D721Med (cell line): Measurements from ENCODE around the gene IPO8.
"Not testable (repeated sequence)": the region's sequence is repeated elsewhere in the genome, so short reads cannot be mapped to it uniquely, and the experiment has no call there.

Experiments used
- DNase-seq: peaks from one replicate; pipeline ENCODE4 v3.0.0; 2011; ENCODE audit warnings: low spot score; ENCODE audit not compliant: insufficient read length
- FAIRE-seq: peaks from 2 replicates; lab custom pipeline; 2011; peaks lifted over from hg19 to GRCh38; lab: Jason Lieb, UNC
- TF ChIP-seq, protein P1 (sequence below): IDR thresholded peaks from 2 replicates; pipeline ENCODE4 v1.5.1; 2012; ENCODE audit warnings: mild to moderate bottlenecking, control low read depth; ENCODE audit not compliant: insufficient read depth; ENCODE audit errors: missing control alignments

Gene IPO8

DNA sequence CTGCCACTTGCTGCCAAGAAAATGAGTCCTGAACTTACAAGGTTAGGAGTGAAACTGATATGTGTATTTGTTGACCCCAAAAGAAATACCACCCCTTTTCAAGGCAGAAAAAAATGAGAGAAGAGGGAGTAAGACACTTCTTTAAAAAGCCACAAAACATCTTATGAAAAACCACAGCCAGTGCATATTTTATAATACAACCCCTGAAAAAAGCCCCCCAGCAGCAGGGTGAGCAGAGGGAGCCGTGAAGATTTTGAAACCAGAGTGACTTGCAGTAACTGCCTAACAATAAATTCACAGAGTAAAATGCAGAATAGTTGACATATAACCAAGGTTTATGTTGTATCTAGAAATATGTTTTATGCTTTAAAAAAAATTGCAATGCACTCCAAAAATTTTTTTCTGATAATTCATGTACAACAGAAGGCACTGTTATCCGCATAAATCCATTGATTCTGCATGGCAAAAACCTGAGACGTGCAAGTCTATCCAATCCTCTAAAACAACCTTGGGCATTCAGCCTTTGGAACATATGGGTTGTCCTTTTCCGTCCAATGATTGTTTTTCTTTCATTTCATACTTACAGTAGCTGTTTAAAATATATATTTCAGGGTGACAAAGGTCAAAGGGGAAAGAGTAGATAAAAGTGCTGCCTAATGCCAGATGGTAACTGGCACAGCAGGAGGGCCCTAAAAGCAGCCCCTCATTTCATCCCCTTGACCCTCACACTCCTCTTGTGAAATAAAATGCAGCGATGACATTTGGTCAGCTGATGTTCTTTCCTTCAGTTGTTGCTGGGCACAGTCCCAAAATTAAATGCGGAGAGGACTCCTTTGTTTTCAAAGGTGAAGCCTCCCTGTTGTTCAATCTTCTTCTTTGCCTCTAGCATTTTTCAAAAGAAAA lies 65.3 kb downstream of the IPO8 start:
- TF ChIP-seq, protein P1, sequence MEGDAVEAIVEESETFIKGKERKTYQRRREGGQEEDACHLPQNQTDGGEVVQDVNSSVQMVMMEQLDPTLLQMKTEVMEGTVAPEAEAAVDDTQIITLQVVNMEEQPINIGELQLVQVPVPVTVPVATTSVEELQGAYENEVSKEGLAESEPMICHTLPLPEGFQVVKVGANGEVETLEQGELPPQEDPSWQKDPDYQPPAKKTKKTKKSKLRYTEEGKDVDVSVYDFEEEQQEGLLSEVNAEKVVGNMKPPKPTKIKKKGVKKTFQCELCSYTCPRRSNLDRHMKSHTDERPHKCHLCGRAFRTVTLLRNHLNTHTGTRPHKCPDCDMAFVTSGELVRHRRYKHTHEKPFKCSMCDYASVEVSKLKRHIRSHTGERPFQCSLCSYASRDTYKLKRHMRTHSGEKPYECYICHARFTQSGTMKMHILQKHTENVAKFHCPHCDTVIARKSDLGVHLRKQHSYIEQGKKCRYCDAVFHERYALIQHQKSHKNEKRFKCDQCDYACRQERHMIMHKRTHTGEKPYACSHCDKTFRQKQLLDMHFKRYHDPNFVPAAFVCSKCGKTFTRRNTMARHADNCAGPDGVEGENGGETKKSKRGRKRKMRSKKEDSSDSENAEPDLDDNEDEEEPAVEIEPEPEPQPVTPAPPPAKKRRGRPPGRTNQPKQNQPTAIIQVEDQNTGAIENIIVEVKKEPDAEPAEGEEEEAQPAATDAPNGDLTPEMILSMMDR, result no peak
- FAIRE-seq, result no peak
- DNase-seq, result no peak

DNA sequence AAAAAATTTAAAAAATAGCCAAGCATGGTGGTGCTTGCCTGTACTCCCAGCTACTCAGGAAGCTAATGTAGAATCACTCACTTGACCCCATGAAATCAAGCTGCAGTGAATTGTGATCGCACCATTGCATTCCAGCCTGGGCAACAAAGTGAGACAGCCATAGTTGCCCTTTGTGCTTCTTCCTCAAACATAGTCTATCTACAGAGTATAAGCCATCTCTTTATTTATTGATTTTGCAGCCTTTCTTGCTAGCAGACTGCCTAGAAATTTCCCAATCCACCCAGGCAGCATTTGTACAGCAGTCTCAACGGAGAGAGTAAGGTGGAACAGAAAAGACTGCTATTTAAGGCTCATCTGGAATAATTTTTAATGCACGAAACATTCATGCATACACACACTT lies 68.8 kb downstream of the IPO8 start:
- FAIRE-seq, result no peak
- TF ChIP-seq, protein P1, result no peak
- no peak for DNase-seq

DNA sequence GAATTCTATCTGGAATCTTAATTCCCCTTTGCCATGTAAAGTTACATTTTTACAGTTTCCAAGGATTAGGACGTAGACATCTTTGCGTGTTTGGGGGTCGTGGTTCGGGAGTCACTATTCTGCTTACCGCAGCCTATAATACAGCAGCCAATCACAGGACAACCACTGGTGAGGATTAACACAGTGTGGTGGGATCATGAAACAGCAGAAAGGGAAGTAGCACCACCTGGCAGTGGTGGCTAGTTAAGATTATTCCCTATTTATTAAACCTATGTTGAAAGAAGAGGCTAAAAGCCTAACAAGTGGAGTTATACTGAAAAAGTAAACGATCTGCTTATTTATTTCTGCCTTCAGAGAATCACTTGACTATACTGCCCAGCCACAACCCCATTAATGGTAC lies 71.7 kb downstream of the IPO8 start:
- TF ChIP-seq, protein P1, result no peak
- FAIRE-seq (no peak), DNase-seq (no peak)

DNA sequence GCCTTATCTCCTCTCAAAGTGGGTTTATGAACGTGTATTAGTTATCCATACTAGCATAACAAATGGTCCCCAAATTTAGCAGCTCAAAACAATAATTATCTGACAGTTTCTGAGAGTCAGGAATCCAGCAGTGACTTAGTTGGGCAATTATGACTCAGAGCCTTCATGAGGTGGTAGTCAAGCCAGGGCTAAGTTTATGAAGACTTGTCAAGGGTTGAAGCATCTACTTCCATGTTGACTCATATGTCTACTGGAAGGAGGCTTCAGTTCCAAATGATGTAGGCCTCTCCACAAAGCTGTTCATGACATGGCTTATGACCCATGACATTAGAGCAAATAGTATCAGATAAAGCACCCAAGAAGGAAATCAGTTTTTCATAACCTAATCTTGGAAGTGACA lies 73.2 kb downstream of the IPO8 start:
- FAIRE-seq (no peak), DNase-seq (no peak)

DNA sequence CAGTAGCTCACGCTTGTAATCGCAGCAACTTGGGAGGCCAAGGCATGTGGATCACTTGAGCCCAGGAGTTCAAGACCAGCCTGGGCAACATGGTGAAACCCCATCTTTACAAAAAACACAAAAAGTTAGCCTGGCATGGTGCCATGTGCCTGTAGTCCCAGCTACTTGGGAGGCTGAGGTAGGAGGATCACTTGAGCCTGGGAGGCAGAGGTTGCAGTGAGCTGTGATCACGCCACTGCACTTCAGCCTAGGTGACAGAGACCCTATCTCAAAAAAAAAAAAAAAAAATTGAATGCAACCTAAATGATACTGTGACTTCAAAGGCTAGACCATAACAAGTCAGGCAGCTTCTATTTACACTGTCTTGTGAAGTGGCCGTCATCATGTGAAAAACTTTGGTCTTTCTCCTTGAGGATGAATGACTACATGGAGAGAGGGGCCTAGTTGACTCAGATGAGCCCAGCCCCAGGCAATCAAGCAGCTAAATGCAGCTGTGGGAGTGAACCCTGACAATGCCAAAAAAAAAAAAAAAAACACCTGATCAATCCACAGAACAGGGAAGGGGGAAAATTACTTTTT lies 73.9 kb downstream of the IPO8 start:
- FAIRE-seq, DNase-seq: not testable (repeated sequence)

More for the DNA sequence above, 73.2 kb downstream of the IPO8 start:
- TF ChIP-seq, protein P1, result no peak

DNA sequence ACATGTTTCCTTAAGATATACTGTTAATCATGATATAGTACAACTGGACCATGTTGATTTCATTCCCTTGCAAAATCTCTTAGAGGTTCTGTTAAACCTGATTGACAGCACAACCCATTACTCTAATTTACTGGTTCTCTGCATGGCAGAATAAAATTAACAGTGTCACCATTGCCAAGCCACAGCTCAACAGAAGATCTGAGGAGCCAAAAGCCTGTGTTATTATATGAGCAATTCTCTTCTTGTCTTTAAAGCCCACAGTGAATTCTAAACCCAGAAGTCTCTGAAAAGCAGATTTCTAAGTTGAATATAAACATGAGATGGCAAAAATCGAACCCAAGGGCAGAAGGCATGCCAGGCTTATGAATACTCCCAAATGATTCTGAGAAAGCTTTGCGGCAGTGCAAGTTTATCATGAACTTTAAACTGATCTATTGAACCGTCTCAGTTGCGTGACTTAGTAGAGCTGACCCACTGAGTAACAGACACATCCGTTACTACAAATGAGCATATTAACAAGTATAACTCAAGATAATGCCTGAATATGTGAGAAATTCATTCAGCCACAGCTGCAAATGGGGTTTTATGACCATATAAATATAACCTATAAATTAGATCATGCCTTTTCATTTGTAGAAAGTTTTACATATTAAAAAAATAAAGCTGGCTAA lies 78.2 kb downstream of the IPO8 start:
- TF ChIP-seq, protein P1, result no peak
- no peak for DNase-seq
- no peak for FAIRE-seq

DNA sequence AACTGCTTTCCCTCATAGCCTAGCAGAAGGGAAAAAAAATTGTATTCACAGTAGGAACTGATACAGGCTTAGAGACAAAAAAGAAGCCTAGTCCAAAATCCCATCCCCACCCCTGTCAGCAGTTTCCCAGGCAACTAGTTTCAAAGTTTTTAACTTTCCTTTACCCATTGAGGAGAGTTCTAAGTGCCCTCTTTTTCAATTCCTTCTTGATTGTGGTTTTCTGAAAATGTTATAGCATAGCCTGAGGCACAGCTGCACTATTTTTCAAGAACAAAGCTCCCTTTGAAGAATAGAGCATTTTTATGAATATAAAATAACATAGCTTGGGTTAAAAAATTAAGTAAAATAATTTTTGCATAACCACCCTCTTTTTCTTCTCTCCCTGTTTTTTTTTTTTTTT lies 81.6 kb downstream of the IPO8 start:
- DNase-seq (no peak), FAIRE-seq (no peak)
- TF ChIP-seq, protein P1, result no peak
